Endothelial cell of umbilical vein (primary cell): ENCODE data around the gene ATG4D. TPM values are rescaled to one million over a fixed set of nuclear protein-coding genes. Genes with fewer than 3 reads are reported as not detected.

ENCODE experiments used
- BruUV-seq: library from RNA; stranded (reverse); fragments of 400-500 nt; replicated peaks from 2 replicates; lab custom pipeline; 2021; lab: Mats Ljungman, UMichigan
- CTCF ChIA-PET: fragments of 300-600, 350-600 bp; sonication (Branson Sonifier 250); formaldehyde crosslinking; loops from one replicate; lab custom pipeline; 2021; ENCODE audit warnings: antibody characterized with exemption, inconsistent platforms; lab: Charles Lee
- POLR2A ChIA-PET: fragments of 300-600, 350-600 bp; sonication (Branson Sonifier 250); formaldehyde crosslinking; loops from one replicate; lab custom pipeline; 2021; ENCODE audit warnings: antibody characterized with exemption, inconsistent platforms; lab: Charles Lee
- DNase-seq: peaks from one replicate; pipeline ENCODE4 v3.0.0-alpha.2; 2011; ENCODE audit warnings: low read depth, low spot score
- FAIRE-seq: peaks from 2 replicates; lab custom pipeline; 2011; peaks lifted over from hg19 to GRCh38; lab: Jason Lieb, UNC
- H2AFZ ChIP-seq: 2 replicates; pipeline ENCODE4 v1.6.0; 2012; ENCODE audit warnings: low read depth, low read length, control low read depth, inconsistent platforms
- H3K27ac ChIP-seq: 2 replicates; pipeline ENCODE4 v1.5.1; 2011; ENCODE audit warnings: low read depth, mild to moderate bottlenecking, control low read depth, low read length, moderate library complexity; ENCODE audit not compliant: insufficient read depth
- H3K27me3 ChIP-seq, 2 experiments: 2 replicates each; pipeline versions ENCODE4 v1.6.0 to v1.6.1; 2011; ENCODE audit warnings: low read length in 2 of 2, mixed read lengths in 1 of 2; ENCODE audit not compliant: control insufficient read depth in 2 of 2, insufficient read depth in 2 of 2
- H3K36me3 ChIP-seq, 2 experiments: 2 replicates in 1 of 2; 3 replicates in 1 of 2; pipeline ENCODE4 v1.5.1; 2011; ENCODE audit warnings: low read length in 2 of 2, mild to moderate bottlenecking in 1 of 2, moderate library complexity in 1 of 2; ENCODE audit not compliant: control insufficient read depth in 2 of 2, insufficient read depth in 2 of 2; ENCODE audit errors: extremely low read depth in 1 of 2
- H3K4me1 ChIP-seq: 3 replicates; pipeline ENCODE4 v1.5.1; 2011; ENCODE audit warnings: mild to moderate bottlenecking, low read length; ENCODE audit not compliant: control insufficient read depth, insufficient read depth; ENCODE audit errors: extremely low read depth
- H3K4me2 ChIP-seq: 2 replicates; pipeline ENCODE4 v1.6.1; 2011; ENCODE audit warnings: low read length, control low read depth, mixed read lengths; ENCODE audit not compliant: insufficient read depth
- H3K4me3 ChIP-seq, 3 experiments: fragments of 200-600 bp in 1 of 3; sonication (generic), shearing (Covaris generic) in 1 of 3; replicated peaks in 1 of 3; 2 replicates each; pipeline ENCODE4 v1.5.1; 2011 to 2016; ENCODE audit warnings: control low read depth in 3 of 3, low read length in 3 of 3, mild to moderate bottlenecking in 2 of 3, inconsistent platforms in 1 of 3, low read depth in 1 of 3, moderate library complexity in 1 of 3; ENCODE audit not compliant: insufficient read depth in 1 of 3
- H3K79me2 ChIP-seq: 2 replicates; pipeline ENCODE4 v1.6.0; 2012; ENCODE audit warnings: low read length, inconsistent platforms; ENCODE audit not compliant: control insufficient read depth, insufficient read depth
- H3K9ac ChIP-seq: replicated peaks from 2 replicates; pipeline ENCODE3; 2011; ENCODE audit warnings: low read length, control low read depth; ENCODE audit not compliant: insufficient read depth; ENCODE audit errors: extremely low read depth
- H3K9me1 ChIP-seq: replicated peaks from 3 replicates; pipeline ENCODE4 v1.6.0; 2011; ENCODE audit warnings: mild to moderate bottlenecking, low read length; ENCODE audit not compliant: control insufficient read depth, insufficient read depth; ENCODE audit errors: extremely low read depth
- H3K9me3 ChIP-seq: replicated peaks from 2 replicates; pipeline ENCODE4 v1.5.1; 2012; ENCODE audit warnings: low read length, inconsistent platforms; ENCODE audit not compliant: control insufficient read depth, insufficient read depth
- H4K20me1 ChIP-seq: replicated peaks from 2 replicates; pipeline ENCODE3; 2011; ENCODE audit warnings: mild to moderate bottlenecking, low read length; ENCODE audit not compliant: control insufficient read depth, insufficient read depth; ENCODE audit errors: extremely low read depth
- CTCF ChIP-seq, 2 donors: IDR thresholded peaks; 1 replicate in 1 of 2; 2 replicates in 1 of 2; pipeline ENCODE4 v1.5.1; 2011; ENCODE audit warnings: low read length in 2 of 2, mild to moderate bottlenecking in 2 of 2, moderate library complexity in 2 of 2, control low read depth in 1 of 2, inconsistent platforms in 1 of 2, low read depth in 1 of 2; ENCODE audit not compliant: insufficient read depth in 1 of 2; ENCODE audit errors: extremely low read depth in 1 of 2
- EZH2 ChIP-seq: IDR thresholded peaks from 2 replicates; pipeline ENCODE4 v1.6.1; 2012; ENCODE audit warnings: borderline replicate concordance, low read depth, mild to moderate bottlenecking, moderate library complexity, low read length, inconsistent platforms; ENCODE audit not compliant: severe bottlenecking
- FOS ChIP-seq: IDR thresholded peaks from 2 replicates; pipeline ENCODE4 v1.6.1; 2011; ENCODE audit warnings: mild to moderate bottlenecking, low read length, moderate library complexity, borderline replicate concordance; ENCODE audit not compliant: insufficient read depth
- GATA2 ChIP-seq: IDR thresholded peaks from 2 replicates; pipeline ENCODE4 v1.7.0; 2011; ENCODE audit warnings: low read depth, mild to moderate bottlenecking, moderate library complexity, mixed read lengths, low read length; ENCODE audit not compliant: insufficient read length, insufficient read depth
- JUN ChIP-seq: IDR thresholded peaks from 2 replicates; pipeline ENCODE4 v1.6.1; 2011; ENCODE audit warnings: borderline replicate concordance, low read depth; ENCODE audit not compliant: insufficient read length, insufficient read depth
- MAX ChIP-seq: IDR thresholded peaks from 2 replicates; pipeline ENCODE4 v1.6.1; 2011; ENCODE audit not compliant: insufficient read depth, insufficient read length
- MYC ChIP-seq: IDR thresholded peaks from one replicate; pipeline ENCODE4 v1.6.1; 2011; ENCODE audit warnings: mild to moderate bottlenecking, low read depth, low read length
- POLR2A ChIP-seq: IDR thresholded peaks from 2 replicates; pipeline ENCODE4 v1.6.1; 2012; ENCODE audit warnings: low read depth, mild to moderate bottlenecking, control low read depth, low read length
- POLR2AphosphoS5 ChIP-seq: IDR thresholded peaks from 2 replicates; pipeline ENCODE4 v1.6.1; 2012; ENCODE audit warnings: low read depth, mild to moderate bottlenecking, control low read depth, low read length, moderate library complexity; ENCODE audit not compliant: insufficient read depth
- dilution Hi-C: fragments of 300-500 bp; cut with MboI; formaldehyde crosslinking; loops from one replicate; pipeline ENCODE4 v1.15.0; 2019; ENCODE audit warnings: low sequenced_read_pairs; ENCODE audit not compliant: extremely low pct_ligation_motif_present
- intact Hi-C: fragments of 100-400 bp; cut with micrococcal nuclease; formaldehyde crosslinking; loops from one replicate; pipeline ENCODE4 v1.10.0; 2022
- polyA plus RNA-seq, 4 experiments: library from polyadenylated mRNA; depleted of rRNA in 3 of 4; stranded (reverse) in 3 of 4; unstranded in 1 of 4; fragments of >200 nt; gene quantifications; 2 replicates each; pipeline versions ENCODE4 v1.2.1 to v1.2.3, GENCODE V29; 2011 to 2012; ENCODE audit warnings: missing spikeins in 1 of 4
- total RNA-seq: library from RNA; stranded (reverse); gene quantifications from 2 replicates; pipeline ENCODE4 v1.2.3, GENCODE V29; 2021

Gene ATG4D
- total and polyA plus RNA-seq, 2 donors (not counting 3 experiments of a cell fraction or from before 2014, with no cell fraction given), result 19.8 to 24.9 TPM

- ChIA-PET CTCF (interaction anchor here (1.1 to 1.5 kb wide), 3 partner anchors 70 to 170 kb away, joined by 3 to 6 read pairs (median 3); no protein-coding TSS in a partner anchor), POLR2A (no interaction called here)
- Histone ChIP-seq H3K9ac (no peak overlapping the region), H3K36me3 (no peaks in the 10 kb centered on the region), H3K9me1 (no peaks in the 10 kb centered on the region), H3K79me2 (no peaks in the 10 kb centered on the region), H3K27me3 (no peaks in the 10 kb centered on the region), H3K4me2 (no peak overlapping the region), H2AFZ (no peak overlapping the region), H3K4me1 (peaks cover 2% of the 10 kb centered on the region), H3K4me3 (no peak overlapping the region), H3K27ac (no peak overlapping the region), H3K9me3 (no peaks in the 10 kb centered on the region), H4K20me1 (no peaks in the 10 kb centered on the region)
- no peak for FAIRE-seq
- intact Hi-C loops, result no loop called here
- TF ChIP-seq GATA2 (no peak), POLR2A (no peak), MAX (no peak), EZH2 (no peak), FOS (no peak), MYC (no peak), POLR2AphosphoS5 (no peak), JUN (no peak), CTCF (IDR thresholded peaks at IDR 0.05; ENCODE audit: extremely low read depth in 1 of 2, insufficient read depth in 1 of 2, low read depth in 1 of 2, low read length in 2 of 2) (no peak)
- DNase-seq, result no peak
- dilution Hi-C loops, result no loop called here
- BruUV-seq, result no TSS peak
These were observed 30.8 kb downstream of the ATG4D start for GRCh38 chr19:10574462-10574861.
